GM15510 (cell line): ENCODE measurements around the gene PPP1R10.

Experiments
- POLR2A ChIP-seq: IDR thresholded peaks from 3 replicates; pipeline ENCODE4 v1.6.1; 2011; ENCODE audit warnings: borderline replicate concordance; ENCODE audit not compliant: insufficient read length; ENCODE audit errors: extremely low read depth

The PPP1R10 gene

GRCh38 chr6:30640481-30640880 is 23.4 kb upstream of the PPP1R10 start:
- TF ChIP-seq POLR2A, result no peak

- no peak for TF ChIP-seq POLR2A
These were observed 18.8 kb upstream of the PPP1R10 start for GRCh38 chr6:30635834-30636233.

GRCh38 chr6:30626484-30627366 is 9.7 kb upstream of the PPP1R10 start, which contains the start of gene ATAT1:
TSS of gene ATAT1 (plus strand) at chr6:30626874.
- TF ChIP-seq POLR2A, result peak; percentile 76

- no peak for TF ChIP-seq POLR2A
These were observed 8.5 kb upstream of the PPP1R10 start for GRCh38 chr6:30625511-30625910.

GRCh38 chr6:30619561-30619960 is 2.5 kb upstream of the PPP1R10 start:
- TF ChIP-seq POLR2A, result no peak

- no peak for TF ChIP-seq POLR2A
These were observed 1.3 kb upstream of the PPP1R10 start for GRCh38 chr6:30618270-30618797.

GRCh38 chr6:30617565-30618269 is 674 bp upstream of the PPP1R10 start, which contains the start of gene MRPS18B:
TSS of gene MRPS18B (plus strand) at chr6:30617840. CDS start at chr6:30617866, 26 bp downstream.
- TF ChIP-seq POLR2A, result peak; percentile 94

GRCh38 chr6:30615958-30616810 is 859 bp downstream of the PPP1R10 start:
- no peak for TF ChIP-seq POLR2A

GRCh38 chr6:30615219-30615957 is 1.7 kb downstream of the PPP1R10 start:
- peak; percentile 60 for TF ChIP-seq POLR2A

- TF ChIP-seq POLR2A, result peak; percentile 44
These were observed 2.2 kb downstream of the PPP1R10 start for GRCh38 chr6:30614843-30615218.

- peak; percentile 17 for TF ChIP-seq POLR2A
These were observed 2.8 kb downstream of the PPP1R10 start for GRCh38 chr6:30614044-30614842.

- TF ChIP-seq POLR2A, result no peak
These were observed 3.6 kb downstream of the PPP1R10 start for GRCh38 chr6:30613251-30614043.
